Stimulated activated naive CD8-positive, alpha-beta T cell treated with anti-CD3 and anti-CD28 coated beads, Interleukin-15, Interleukin-2, amounts not matched to agents 100 ng/mL and 50 ng/mL, for 24 hours (primary cell): ENCODE results near the gene UGT1A7.
"Not testable (repeated sequence)": the region's sequence is repeated elsewhere in the genome, so short reads cannot be mapped to it uniquely, and the experiment has no call there.

ENCODE experiments used
- H3K27ac Mint-ChIP-seq: one replicate; pipeline ENCODE4 v1.8.0; 2021; ENCODE audit warnings: mild to moderate bottlenecking, mixed read lengths
- H3K27me3 Mint-ChIP-seq: one replicate; pipeline ENCODE4 v1.8.0; 2021; ENCODE audit warnings: mixed read lengths
- H3K36me3 Mint-ChIP-seq: one replicate; pipeline ENCODE4 v1.8.0; 2021; ENCODE audit warnings: low read depth, mixed read lengths
- H3K4me1 Mint-ChIP-seq: one replicate; pipeline ENCODE4 v1.8.0; 2021; ENCODE audit warnings: low read depth, mixed read lengths
- H3K4me3 Mint-ChIP-seq: one replicate; pipeline ENCODE4 v1.8.0; 2021; ENCODE audit warnings: mild to moderate bottlenecking, mixed read lengths
- H3K9me3 Mint-ChIP-seq: one replicate; pipeline ENCODE4 v1.8.0; 2021; ENCODE audit warnings: mixed read lengths

UGT1A7 gene

GRCh38 chr2:233691443-233692433 is 10.0 kb downstream of the UGT1A7 start:
- H3K4me3 Mint-ChIP-seq: no peak overlapping the region
- no peak overlapping the region for H3K27ac Mint-ChIP-seq
- peaks cover 5% of the 10 kb centered on the region for H3K27me3 Mint-ChIP-seq
- H3K9me3 Mint-ChIP-seq: no peaks in the 10 kb centered on the region
- no peaks in the 10 kb centered on the region for H3K36me3 Mint-ChIP-seq
- no peaks in the 10 kb centered on the region for H3K4me1 Mint-ChIP-seq

- H3K36me3 Mint-ChIP-seq: no peaks in the 10 kb centered on the region
- H3K4me1 Mint-ChIP-seq: no peaks in the 10 kb centered on the region
- peaks cover 4% of the 10 kb centered on the region for H3K27me3 Mint-ChIP-seq
- H3K9me3 Mint-ChIP-seq: no peaks in the 10 kb centered on the region
- no peak within 1 kb of the TSS for H3K4me3 Mint-ChIP-seq
- H3K27ac Mint-ChIP-seq: no peak within 1 kb of the TSS
These were observed 10.9 kb downstream of the UGT1A7 start, which contains the start of gene UGT1A6 for GRCh38 chr2:233692648-233693047. Gene UGT1A6, plus strand, starts transcription at chr2:233692890. Its CDS starts 115 bp downstream, at chr2:233693005.

GRCh38 chr2:233693963-233694362 is 12.3 kb downstream of the UGT1A7 start:
- H3K4me1 Mint-ChIP-seq: no peaks in the 10 kb centered on the region

DNA sequence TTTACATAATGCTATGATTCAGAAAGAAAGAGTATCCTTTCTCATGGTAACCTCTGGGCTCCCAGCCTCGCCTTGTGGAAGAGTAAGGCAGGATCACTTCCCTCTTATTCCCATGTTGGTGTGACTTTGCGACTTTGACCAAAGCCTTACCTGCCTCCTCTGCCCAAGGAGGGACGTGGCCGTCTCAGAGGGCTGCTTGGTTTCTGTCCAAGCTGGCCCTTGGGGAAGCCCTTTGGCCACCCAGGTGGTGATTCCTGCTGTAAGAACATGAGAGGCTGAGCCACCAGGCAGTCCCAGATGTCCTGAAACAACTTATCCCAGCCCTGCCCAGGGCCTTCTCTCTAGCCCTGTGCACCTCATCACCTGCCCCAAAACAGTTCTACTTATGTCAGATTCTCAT is 17.0 kb downstream of the UGT1A7 start:
- Mint-ChIP-seq H3K36me3 (no peaks in the 10 kb centered on the region), H3K9me3 (no peaks in the 10 kb centered on the region), H3K27me3 (no peaks in the 10 kb centered on the region), H3K4me3 (no peak overlapping the region), H3K27ac (no peak overlapping the region), H3K4me1 (no peaks in the 10 kb centered on the region)

More at GRCh38 chr2:233693963-233694362, 12.3 kb downstream of the UGT1A7 start:
- Mint-ChIP-seq H3K36me3 (no peaks in the 10 kb centered on the region), H3K27ac (no peak overlapping the region), H3K4me3 (no peak overlapping the region), H3K27me3 (peaks cover 4% of the 10 kb centered on the region), H3K9me3 (no peaks in the 10 kb centered on the region)

- no peaks in the 10 kb centered on the region for H3K4me1 Mint-ChIP-seq
- no peaks in the 10 kb centered on the region for H3K36me3 Mint-ChIP-seq
- H3K27me3 Mint-ChIP-seq: no peaks in the 10 kb centered on the region
- H3K9me3 Mint-ChIP-seq: no peaks in the 10 kb centered on the region
- H3K4me3 Mint-ChIP-seq: no peak overlapping the region
- no peak overlapping the region for H3K27ac Mint-ChIP-seq
These were observed 17.8 kb downstream of the UGT1A7 start for GRCh38 chr2:233699424-233700027.

DNA sequence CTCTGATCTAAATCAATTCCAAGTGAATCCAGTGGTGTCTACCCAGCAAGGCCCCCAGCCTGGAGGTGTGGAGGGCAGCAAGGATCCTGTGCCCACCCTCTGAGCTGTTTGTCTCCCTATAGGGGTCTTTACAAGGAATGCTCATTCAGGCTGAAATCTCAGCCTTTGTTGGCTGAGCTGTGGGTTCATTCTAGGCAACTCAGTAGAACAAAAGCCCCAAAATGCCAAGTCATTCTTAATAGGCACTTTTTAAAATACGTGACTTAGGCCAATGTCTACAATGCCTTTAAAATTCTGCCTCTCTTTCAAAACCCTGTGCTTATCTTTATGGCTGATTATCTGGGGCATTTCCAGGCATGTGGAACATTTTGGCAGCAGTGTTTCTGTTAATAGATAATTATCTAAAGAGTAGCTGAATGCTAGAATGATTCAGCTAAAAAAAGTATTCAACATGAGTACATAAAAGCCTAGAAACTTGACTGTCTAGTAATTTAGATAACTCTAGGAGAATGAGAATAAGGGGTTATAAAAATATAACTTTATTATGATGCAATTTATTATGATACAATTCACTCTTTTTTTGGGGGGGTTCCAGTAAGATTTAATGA is 18.4 kb downstream of the UGT1A7 start:
- Mint-ChIP-seq H3K27me3 (no peaks in the 10 kb centered on the region), H3K9me3 (no peaks in the 10 kb centered on the region), H3K4me1 (no peaks in the 10 kb centered on the region), H3K27ac (no peak overlapping the region), H3K36me3 (no peaks in the 10 kb centered on the region), H3K4me3 (no peak overlapping the region)

- not testable (repeated sequence) for H3K27ac Mint-ChIP-seq, H3K36me3 Mint-ChIP-seq, H3K4me1 Mint-ChIP-seq, H3K4me3 Mint-ChIP-seq, H3K27me3 Mint-ChIP-seq, H3K9me3 Mint-ChIP-seq
These were observed 19.1 kb downstream of the UGT1A7 start for GRCh38 chr2:233700842-233701241.

DNA sequence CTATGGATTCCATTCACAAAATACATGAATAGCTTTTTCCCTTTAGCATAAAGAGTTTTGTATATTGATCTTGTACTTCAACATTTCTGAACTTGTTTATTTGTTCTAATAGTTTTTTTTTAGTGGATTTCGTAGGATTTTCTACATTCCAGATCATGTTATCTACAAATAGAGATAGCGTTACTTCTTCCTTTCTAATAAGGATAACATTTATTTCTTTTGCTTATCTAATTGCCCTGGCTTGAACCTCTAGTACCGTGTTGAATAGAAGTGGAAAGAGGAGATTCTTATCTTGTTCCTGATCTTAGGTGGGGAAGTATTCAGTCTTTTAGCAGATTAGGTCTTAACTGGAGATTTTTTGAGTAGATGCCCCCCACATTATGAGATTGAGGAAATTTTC is 20.5 kb downstream of the UGT1A7 start:
- Mint-ChIP-seq H3K4me3 (no peak overlapping the region), H3K36me3 (no peaks in the 10 kb centered on the region), H3K9me3 (no peaks in the 10 kb centered on the region), H3K27ac (no peak overlapping the region), H3K27me3 (no peaks in the 10 kb centered on the region), H3K4me1 (no peaks in the 10 kb centered on the region)

GRCh38 chr2:233705911-233706506 is 24.3 kb downstream of the UGT1A7 start:
- Mint-ChIP-seq H3K27me3 (peaks cover 5% of the 10 kb centered on the region), H3K27ac (no peak overlapping the region), H3K9me3 (no peaks in the 10 kb centered on the region), H3K36me3 (no peaks in the 10 kb centered on the region), H3K4me1 (no peaks in the 10 kb centered on the region), H3K4me3 (no peak overlapping the region)

DNA sequence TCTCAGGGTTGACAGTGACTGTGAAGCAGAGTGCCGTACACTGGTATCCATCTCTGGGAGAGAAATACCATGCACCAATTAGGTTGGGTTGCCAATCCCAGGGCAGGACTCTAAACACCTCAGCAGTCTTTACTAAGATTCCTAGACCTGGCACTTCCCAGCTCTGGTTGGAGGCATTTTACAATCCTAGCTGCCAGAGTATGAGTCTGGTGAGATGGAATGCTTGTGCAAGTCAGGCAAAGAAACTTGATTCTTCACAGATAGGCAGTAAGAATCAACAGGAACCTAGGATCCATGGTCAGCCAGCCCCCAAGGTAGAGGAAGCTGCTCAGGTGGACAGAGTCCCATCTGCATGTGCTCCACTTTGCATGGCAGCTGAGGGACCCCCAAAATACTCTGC is 25.0 kb downstream of the UGT1A7 start:
- H3K36me3 Mint-ChIP-seq: no peaks in the 10 kb centered on the region
- peaks cover 5% of the 10 kb centered on the region for H3K27me3 Mint-ChIP-seq
- H3K9me3 Mint-ChIP-seq: no peaks in the 10 kb centered on the region
- no peak overlapping the region for H3K4me3 Mint-ChIP-seq
- H3K27ac Mint-ChIP-seq: no peak overlapping the region
- H3K4me1 Mint-ChIP-seq: no peaks in the 10 kb centered on the region

DNA sequence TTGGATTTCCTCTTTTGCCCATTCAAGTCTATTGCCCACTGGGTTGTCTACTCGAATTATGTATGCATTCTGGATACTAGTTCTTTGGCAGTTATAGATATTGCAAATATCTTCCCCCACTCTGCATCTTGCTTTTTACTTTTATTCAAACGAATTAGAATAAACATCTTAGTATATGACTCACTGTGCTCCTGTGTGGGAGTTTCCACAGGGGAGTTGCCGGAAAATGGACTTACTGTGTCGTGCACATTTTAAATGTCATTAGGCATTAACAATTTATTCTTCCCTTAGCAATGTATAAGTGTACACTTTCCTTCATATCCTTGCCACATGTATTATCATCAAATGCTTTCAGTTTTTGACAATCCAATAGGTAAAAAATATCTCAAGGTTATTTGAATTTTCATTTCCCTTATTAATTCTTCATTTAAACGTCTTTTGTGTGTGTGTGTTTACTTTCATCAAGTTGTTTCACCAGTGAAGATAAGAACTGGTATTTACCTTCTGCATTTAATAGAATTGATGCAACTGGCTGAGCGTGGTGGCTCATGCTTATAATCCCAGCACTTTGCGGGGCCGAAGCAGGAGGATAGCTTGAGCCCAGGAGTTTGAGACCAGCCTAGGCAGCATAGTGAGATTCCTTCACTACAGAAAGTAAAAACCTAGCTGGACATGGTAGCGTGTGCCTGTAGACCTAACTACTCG is 26.4 kb downstream of the UGT1A7 start:
- H3K9me3 Mint-ChIP-seq: no peaks in the 10 kb centered on the region
- no peak overlapping the region for H3K27ac Mint-ChIP-seq

DNA sequence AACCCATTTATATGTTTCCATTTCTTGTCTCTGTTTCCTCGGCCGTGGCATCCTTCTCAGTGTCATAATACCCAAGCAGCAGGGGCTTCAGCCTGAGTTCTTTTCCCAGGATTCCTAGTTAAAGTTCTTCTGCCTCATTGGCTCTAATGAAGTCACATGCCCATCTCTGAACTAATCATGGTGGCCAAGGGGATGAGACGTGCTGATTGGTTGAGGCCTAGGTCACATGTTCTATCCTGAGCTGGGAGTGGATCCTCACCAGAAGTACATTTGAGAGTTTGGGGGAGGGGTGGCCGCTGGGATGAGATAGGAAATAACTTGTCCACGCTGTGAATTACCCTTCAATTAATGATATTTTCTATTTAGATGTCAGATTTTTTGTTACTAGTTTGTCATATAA is 27.2 kb downstream of the UGT1A7 start:
- no peaks in the 10 kb centered on the region for H3K4me1 Mint-ChIP-seq
- H3K4me3 Mint-ChIP-seq: no peak overlapping the region
- H3K36me3 Mint-ChIP-seq: no peaks in the 10 kb centered on the region
- H3K27me3 Mint-ChIP-seq: peaks cover 14% of the 10 kb centered on the region
- H3K27ac Mint-ChIP-seq: no peak overlapping the region
- H3K9me3 Mint-ChIP-seq: no peaks in the 10 kb centered on the region

More for the DNA sequence above, 26.4 kb downstream of the UGT1A7 start:
- Mint-ChIP-seq H3K4me1 (no peaks in the 10 kb centered on the region), H3K36me3 (no peaks in the 10 kb centered on the region), H3K27me3 (peaks cover 12% of the 10 kb centered on the region), H3K4me3 (no peak overlapping the region)

- Mint-ChIP-seq H3K36me3 (no peaks in the 10 kb centered on the region), H3K27me3 (peaks cover 28% of the 10 kb centered on the region), H3K4me3 (no peak overlapping the region), H3K9me3 (no peaks in the 10 kb centered on the region), H3K4me1 (no peaks in the 10 kb centered on the region), H3K27ac (no peak overlapping the region)
These were observed 29.8 kb downstream of the UGT1A7 start for GRCh38 chr2:233711312-233712008.
